KMS-11 (cell line): ENCODE results near the gene PASK.
A peak's percentile ranks its signal among the peaks of the same experiment; 100 is the strongest.

Experiments
- H2AFZ ChIP-seq: fragments of 200-600 bp; sonication (generic); 2 replicates; pipeline ENCODE4 v1.6.1; 2016; ENCODE audit warnings: antibody characterized with exemption, mixed run types, low read depth
- H3K27ac ChIP-seq: fragments of 200-600 bp; sonication (generic); 2 replicates; pipeline ENCODE4 v1.6.1; 2016; ENCODE audit warnings: mild to moderate bottlenecking, mixed run types
- H3K27me3 ChIP-seq: fragments of 200-600 bp; sonication (generic); 2 replicates; pipeline ENCODE4 v1.6.1; 2017; ENCODE audit warnings: mild to moderate bottlenecking, low read depth, mixed run types, moderate library complexity; ENCODE audit not compliant: insufficient read depth
- H3K36me3 ChIP-seq: fragments of 200-600 bp; sonication (generic); 2 replicates; pipeline ENCODE4 v1.6.1; 2017; ENCODE audit warnings: mild to moderate bottlenecking, mixed run types; ENCODE audit not compliant: insufficient read depth
- H3K4me1 ChIP-seq: fragments of 200-600 bp; sonication (generic); 2 replicates; pipeline ENCODE4 v1.6.1; 2016; ENCODE audit warnings: mild to moderate bottlenecking, low read depth, mixed run types; ENCODE audit not compliant: poor library complexity, severe bottlenecking
- H3K4me2 ChIP-seq: fragments of 200-600 bp; sonication (generic); 2 replicates; pipeline ENCODE4 v1.7.0; 2016; ENCODE audit warnings: mild to moderate bottlenecking, mixed run types
- H3K4me3 ChIP-seq: fragments of 200-600 bp; sonication (generic); IDR thresholded peaks from 2 replicates; pipeline ENCODE4 v1.6.1; 2017; ENCODE audit warnings: low read depth, low read length, mixed read lengths; ENCODE audit not compliant: insufficient read depth
- H3K79me2 ChIP-seq: fragments of 200-600 bp; sonication (generic); 2 replicates; pipeline ENCODE4 v1.6.1; 2016; ENCODE audit warnings: low read depth, mixed run types; ENCODE audit not compliant: insufficient read depth
- H3K9ac ChIP-seq: fragments of 200-600 bp; sonication (generic); 2 replicates; pipeline ENCODE4 v1.6.1; 2016; ENCODE audit warnings: mild to moderate bottlenecking, mixed run types
- H4K20me1 ChIP-seq: fragments of 200-600 bp; sonication (generic); 2 replicates; pipeline ENCODE4 v1.6.1; 2016; ENCODE audit warnings: mild to moderate bottlenecking, mixed run types; ENCODE audit not compliant: insufficient read depth
- TF ChIP-seq, protein P1 (sequence below): fragments of 200-600 bp; sonication (generic); conservative IDR thresholded peaks from 2 replicates; pipeline ENCODE4 v1.6.1; 2017; ENCODE audit warnings: low read depth, mild to moderate bottlenecking, antibody characterized with exemption, low read length, moderate library complexity, mixed read lengths

PASK gene

DNA sequence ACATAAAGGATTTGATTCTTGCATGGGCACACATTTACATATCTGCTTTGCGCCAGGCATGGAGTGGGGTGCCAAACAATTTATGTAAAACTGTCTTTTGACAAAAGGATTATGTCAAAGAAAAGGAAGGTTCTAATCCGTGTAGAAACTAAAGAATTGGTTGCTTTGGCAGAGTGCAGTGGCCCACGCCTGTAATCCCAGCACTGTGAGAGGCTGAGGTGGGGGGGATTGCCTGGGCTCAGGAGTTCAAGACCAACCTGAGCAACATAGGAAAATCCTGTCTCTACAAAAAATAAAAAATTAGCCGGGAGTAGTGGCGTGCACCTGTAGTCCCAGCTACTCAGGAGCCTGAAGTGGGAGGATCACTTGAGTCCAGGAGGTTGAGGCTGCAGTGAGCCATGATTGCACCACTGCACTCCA lies 46.1 kb downstream of the PASK start:
- H3K79me2 ChIP-seq, result peaks cover 34% of the 10 kb centered on the region; the same call in 1 of the 2 replicates

DNA sequence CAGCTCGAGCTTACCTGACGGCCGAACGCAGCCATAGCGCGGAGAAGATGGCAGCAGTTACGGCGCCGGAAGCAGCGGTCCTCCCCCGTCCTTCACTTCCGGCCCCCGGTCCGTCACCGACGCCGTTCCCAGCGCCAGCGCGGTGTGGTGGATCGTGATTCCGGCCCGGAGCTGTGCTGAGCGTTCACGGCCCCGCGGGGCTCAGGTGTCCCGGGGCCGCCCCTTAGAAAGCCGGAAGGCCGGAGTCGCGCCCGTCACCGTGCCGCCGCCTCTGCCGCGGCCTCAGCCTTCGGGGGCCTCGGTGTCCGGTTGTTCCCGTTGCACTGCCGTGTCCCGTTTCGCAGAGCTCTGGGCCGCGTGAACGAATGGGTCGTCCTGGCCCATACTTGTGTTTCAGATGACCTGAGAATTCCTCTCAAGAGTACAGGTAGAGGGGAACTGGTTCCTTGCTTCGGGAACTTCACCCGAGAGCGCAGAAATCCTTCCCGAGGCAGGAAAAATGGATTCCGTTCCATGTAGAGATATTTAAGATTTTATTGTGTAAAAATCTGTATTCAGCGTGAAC lies 47.0 kb downstream of the PASK start, which contains the start of gene MTERF4:
MTERF4 (minus strand) TSS at position 49 of the 565 bp plus-strand sequence; CDS start at position 35, 14 bp downstream.
- TF ChIP-seq, protein P1, sequence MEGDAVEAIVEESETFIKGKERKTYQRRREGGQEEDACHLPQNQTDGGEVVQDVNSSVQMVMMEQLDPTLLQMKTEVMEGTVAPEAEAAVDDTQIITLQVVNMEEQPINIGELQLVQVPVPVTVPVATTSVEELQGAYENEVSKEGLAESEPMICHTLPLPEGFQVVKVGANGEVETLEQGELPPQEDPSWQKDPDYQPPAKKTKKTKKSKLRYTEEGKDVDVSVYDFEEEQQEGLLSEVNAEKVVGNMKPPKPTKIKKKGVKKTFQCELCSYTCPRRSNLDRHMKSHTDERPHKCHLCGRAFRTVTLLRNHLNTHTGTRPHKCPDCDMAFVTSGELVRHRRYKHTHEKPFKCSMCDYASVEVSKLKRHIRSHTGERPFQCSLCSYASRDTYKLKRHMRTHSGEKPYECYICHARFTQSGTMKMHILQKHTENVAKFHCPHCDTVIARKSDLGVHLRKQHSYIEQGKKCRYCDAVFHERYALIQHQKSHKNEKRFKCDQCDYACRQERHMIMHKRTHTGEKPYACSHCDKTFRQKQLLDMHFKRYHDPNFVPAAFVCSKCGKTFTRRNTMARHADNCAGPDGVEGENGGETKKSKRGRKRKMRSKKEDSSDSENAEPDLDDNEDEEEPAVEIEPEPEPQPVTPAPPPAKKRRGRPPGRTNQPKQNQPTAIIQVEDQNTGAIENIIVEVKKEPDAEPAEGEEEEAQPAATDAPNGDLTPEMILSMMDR, result no peak
- Histone ChIP-seq H3K4me2 (peak within 1 kb of the TSS; percentile 88), H4K20me1 (no peaks in the 10 kb centered on the region), H2AFZ (peak within 1 kb of the TSS; percentile 88), H3K36me3 (no peaks in the 10 kb centered on the region), H3K4me3 (peak within 1 kb of the TSS; percentile 26), H3K27me3 (no peaks in the 10 kb centered on the region), H3K4me1 (peaks cover 10% of the 10 kb centered on the region), H3K27ac (peak within 1 kb of the TSS; percentile 43), H3K79me2 (peaks cover 40% of the 10 kb centered on the region; the same call in 1 of the 2 replicates), H3K9ac (peak within 1 kb of the TSS; percentile 85)

More for the DNA sequence above, 46.1 kb downstream of the PASK start:
- H3K4me2 ChIP-seq, result peak overlapping the region; percentile 80
- no peaks in the 10 kb centered on the region for H3K36me3 ChIP-seq
- H3K27me3 ChIP-seq, result no peaks in the 10 kb centered on the region
- TF ChIP-seq, protein P1, result no peak
- H3K4me1 ChIP-seq, result peaks cover 10% of the 10 kb centered on the region
- H3K4me3 ChIP-seq, result no peak overlapping the region
- H3K9ac ChIP-seq, result peak overlapping the region; percentile 85; the same call in 1 of the 2 replicates
- H3K27ac ChIP-seq, result no peak overlapping the region
- no peaks in the 10 kb centered on the region for H4K20me1 ChIP-seq
- peak overlapping the region; percentile 88; the same call in 1 of the 2 replicates for H2AFZ ChIP-seq

DNA sequence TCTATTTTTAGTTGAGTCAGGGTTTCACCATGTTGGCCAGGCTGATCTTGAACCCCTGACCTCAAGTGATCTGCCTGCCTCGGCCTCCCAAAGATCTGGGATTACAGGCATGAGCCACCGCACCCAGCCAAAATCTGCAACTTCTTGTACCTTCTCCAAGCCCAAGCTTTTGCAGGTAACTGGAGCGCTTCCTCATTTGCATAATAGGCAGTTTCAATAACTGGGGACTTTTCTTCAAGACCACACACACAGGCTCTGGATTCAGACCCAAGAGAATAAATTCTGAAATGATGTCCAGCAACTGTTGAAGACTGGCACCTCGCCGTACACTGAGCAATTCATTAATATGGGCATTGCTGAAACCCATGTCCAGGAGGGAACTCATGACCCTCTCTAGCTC lies 50.0 kb downstream of the PASK start:
- Histone ChIP-seq H3K4me2 (no peak overlapping the region), H3K79me2 (peaks cover 40% of the 10 kb centered on the region; the same call in 1 of the 2 replicates), H4K20me1 (no peaks in the 10 kb centered on the region)

DNA sequence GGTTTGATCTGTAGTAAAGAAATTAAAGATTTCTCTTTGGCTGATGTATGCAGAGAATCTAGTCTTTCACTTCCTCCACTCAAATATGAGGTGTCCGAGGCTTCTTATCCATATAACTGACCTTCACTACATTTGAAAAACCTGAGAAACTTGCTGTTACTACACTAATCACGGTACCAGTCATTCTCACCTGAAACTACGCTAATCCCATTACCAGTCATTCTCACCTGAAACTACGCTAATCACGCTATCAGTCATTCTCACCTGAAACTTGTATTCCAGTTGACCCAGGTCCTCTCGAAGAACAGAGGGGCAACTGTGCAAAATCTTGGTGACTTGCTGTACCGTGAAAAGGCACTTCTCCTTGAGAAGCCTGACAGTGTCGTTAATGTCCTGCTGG lies 52.3 kb downstream of the PASK start:
- no peaks in the 10 kb centered on the region for H3K4me1 ChIP-seq
- H3K4me3 ChIP-seq, result no peak overlapping the region
- no peaks in the 10 kb centered on the region for H4K20me1 ChIP-seq
- H3K9ac ChIP-seq, result no peak overlapping the region
- H3K79me2 ChIP-seq, result peaks cover 39% of the 10 kb centered on the region; the same call in 1 of the 2 replicates
- peaks cover 4% of the 10 kb centered on the region; the same call in 1 of the 2 replicates for H3K36me3 ChIP-seq
- H2AFZ ChIP-seq, result no peak overlapping the region
- no peak overlapping the region for H3K27ac ChIP-seq
- no peaks in the 10 kb centered on the region for H3K27me3 ChIP-seq
- H3K4me2 ChIP-seq, result no peak overlapping the region
- TF ChIP-seq, protein P1, result no peak

More for the DNA sequence above, 50.0 kb downstream of the PASK start:
- Histone ChIP-seq H2AFZ (no peak overlapping the region), H3K4me3 (no peak overlapping the region), H3K9ac (no peak overlapping the region), H3K36me3 (peaks cover 4% of the 10 kb centered on the region; the same call in 1 of the 2 replicates), H3K4me1 (peaks cover 10% of the 10 kb centered on the region), H3K27me3 (no peaks in the 10 kb centered on the region), H3K27ac (no peak overlapping the region)
- TF ChIP-seq, protein P1, result no peak
